Loucy (cell line): ENCODE measurements around the gene TRAT1.
A peak's percentile ranks its signal among the peaks of the same experiment; 100 is the strongest.

Experiments used
- H2AFZ ChIP-seq: fragments of 200-600 bp; sonication (generic); 2 replicates; pipeline ENCODE4 v1.6.0; 2016; ENCODE audit warnings: antibody characterized with exemption, mild to moderate bottlenecking, low read length, moderate library complexity
- H3F3A ChIP-seq: fragments of 200-600 bp; 2 replicates; pipeline ENCODE4 v1.6.0; 2016; ENCODE audit warnings: antibody characterized with exemption, low read depth, mild to moderate bottlenecking
- H3K27me3 ChIP-seq: fragments of 200-600 bp; sonication (generic); 2 replicates; pipeline ENCODE4 v1.6.1; 2014; ENCODE audit warnings: low read length, mild to moderate bottlenecking; ENCODE audit not compliant: insufficient read depth, poor library complexity, severe bottlenecking
- H3K36me3 ChIP-seq: fragments of 200-600 bp; sonication (generic); 2 replicates; pipeline ENCODE4 v1.6.1; 2016; ENCODE audit warnings: low read length; ENCODE audit not compliant: insufficient read depth
- H3K4me1 ChIP-seq: fragments of 200-600 bp; sonication (generic); 2 replicates; pipeline ENCODE4 v1.5.1; 2014; ENCODE audit warnings: low read length, mild to moderate bottlenecking; ENCODE audit not compliant: insufficient read depth, poor library complexity, severe bottlenecking
- H3K4me2 ChIP-seq: fragments of 200-600 bp; sonication (generic); 2 replicates; pipeline ENCODE4 v1.6.0; 2014; ENCODE audit warnings: antibody characterized with exemption, low read length, low read depth, mild to moderate bottlenecking; ENCODE audit not compliant: poor library complexity, severe bottlenecking
- H3K4me3 ChIP-seq: fragments of 200-600 bp; sonication (generic); 2 replicates; pipeline ENCODE4 v1.5.1; 2014; ENCODE audit warnings: low read length, mild to moderate bottlenecking, mixed read lengths; ENCODE audit not compliant: poor library complexity, severe bottlenecking
- H3K79me2 ChIP-seq: fragments of 200-600 bp; sonication (generic); 2 replicates; pipeline ENCODE4 v1.6.1; 2014; ENCODE audit warnings: low read length; ENCODE audit not compliant: insufficient read depth
- H3K9ac ChIP-seq: fragments of 200-600 bp; sonication (generic); 2 replicates; pipeline ENCODE4 v1.6.0; 2014; ENCODE audit warnings: mild to moderate bottlenecking, low read depth, low read length, moderate library complexity; ENCODE audit not compliant: poor library complexity, severe bottlenecking
- H3K9me2 ChIP-seq: fragments of 200-600 bp; sonication (generic); replicated peaks from 2 replicates; pipeline ENCODE4 v1.6.1; 2016; ENCODE audit warnings: low read depth, low read length, mixed read lengths
- H3K9me3 ChIP-seq: fragments of 200-600 bp; sonication (generic); 2 replicates; pipeline ENCODE4 v1.6.1; 2014; ENCODE audit warnings: mild to moderate bottlenecking, antibody characterized with exemption, low read length, low read depth; ENCODE audit not compliant: insufficient read depth
- H4K20me1 ChIP-seq: fragments of 200-600 bp; sonication (generic); 2 replicates; pipeline ENCODE4 v1.6.0; 2014; ENCODE audit warnings: antibody characterized with exemption, low read length, mild to moderate bottlenecking; ENCODE audit not compliant: insufficient read depth, poor library complexity, severe bottlenecking
- CTCF ChIP-seq: fragments of 200-600 bp; sonication (generic); conservative IDR thresholded peaks from 2 replicates; pipeline ENCODE4 v1.5.1; 2014; ENCODE audit warnings: mild to moderate bottlenecking, antibody characterized with exemption, low read length
- EZH2phosphoT487 ChIP-seq: fragments of 200-600 bp; IDR thresholded peaks from 2 replicates; pipeline ENCODE4 v1.6.1; 2018; ENCODE audit warnings: antibody characterized with exemption, mild to moderate bottlenecking, moderate library complexity, borderline replicate concordance

The TRAT1 gene

GRCh38 chr3:108833611-108834010 lies 11.0 kb downstream of the TRAT1 start:
- Histone ChIP-seq H3K9ac (no peak overlapping the region), H3K9me3 (no peaks in the 10 kb centered on the region), H3K27me3 (no peaks in the 10 kb centered on the region), H3K79me2 (peaks cover 22% of the 10 kb centered on the region), H3K4me2 (peak overlapping the region; percentile 39), H2AFZ (no peak overlapping the region), H3K4me1 (peaks cover 30% of the 10 kb centered on the region), H3K4me3 (no peak overlapping the region), H3K36me3 (peaks cover 1% of the 10 kb centered on the region; the same call in 1 of the 2 replicates), H3K9me2 (no peaks in the 10 kb centered on the region), H4K20me1 (no peaks in the 10 kb centered on the region), H3F3A (no peaks in the 10 kb centered on the region)
- TF ChIP-seq CTCF (no peak), EZH2phosphoT487 (no peak)

- Histone ChIP-seq H2AFZ (no peak overlapping the region), H3K4me2 (peak overlapping the region; percentile 39), H3F3A (no peaks in the 10 kb centered on the region), H3K27me3 (no peaks in the 10 kb centered on the region), H3K36me3 (peaks cover 9% of the 10 kb centered on the region; the same call in 1 of the 2 replicates), H3K4me3 (peak overlapping the region; percentile 1), H3K9me3 (no peaks in the 10 kb centered on the region), H3K9ac (no peak overlapping the region), H3K4me1 (peaks cover 27% of the 10 kb centered on the region), H4K20me1 (no peaks in the 10 kb centered on the region), H3K79me2 (peaks cover 18% of the 10 kb centered on the region), H3K9me2 (no peaks in the 10 kb centered on the region)
- TF ChIP-seq CTCF, result no peak
- no peak for TF ChIP-seq EZH2phosphoT487
These were observed 12.0 kb downstream of the TRAT1 start for GRCh38 chr3:108834551-108834950.

GRCh38 chr3:108835101-108835500 lies 12.5 kb downstream of the TRAT1 start:
- Histone ChIP-seq H3K9me3 (no peaks in the 10 kb centered on the region), H4K20me1 (no peaks in the 10 kb centered on the region), H3F3A (no peaks in the 10 kb centered on the region), H3K9ac (no peak overlapping the region), H3K27me3 (no peaks in the 10 kb centered on the region), H3K36me3 (peaks cover 14% of the 10 kb centered on the region; the same call in 1 of the 2 replicates), H3K4me1 (peaks cover 27% of the 10 kb centered on the region), H3K4me3 (no peak overlapping the region), H3K4me2 (peak overlapping the region; percentile 39), H2AFZ (no peak overlapping the region), H3K79me2 (peaks cover 17% of the 10 kb centered on the region), H3K9me2 (no peaks in the 10 kb centered on the region)
- no peak for TF ChIP-seq EZH2phosphoT487
- no peak for TF ChIP-seq CTCF
